Panc1 (cell line): Measurements from ENCODE around the gene THAP3. TPM values are rescaled to one million over a fixed set of nuclear protein-coding genes. Genes with fewer than 3 reads are reported as not detected.
A peak's percentile ranks its signal among the peaks of the same experiment; 100 is the strongest.

ENCODE experiments used
- ATAC-seq: fragments of 200-7000 bp; cut with Tn5 transposase; 2 replicates; pipeline ENCODE4 v1.9.1; 2020; ENCODE audit warnings: mild to moderate bottlenecking, moderate library complexity
- BruUV-seq: library from RNA; stranded (reverse); fragments of 400-500 nt; replicated peaks from 2 replicates; lab custom pipeline; 2021; lab: Mats Ljungman, UMichigan
- CTCF ChIA-PET: fragments of 300-600 bp; sonication (Branson Sonifier 250); formaldehyde crosslinking; loops from one replicate; lab custom pipeline; 2022; ENCODE audit warnings: antibody characterized with exemption; lab: Charles Lee
- POLR2A ChIA-PET: fragments of 300-600 bp; sonication (Branson Sonifier 250); formaldehyde crosslinking; loops from one replicate; lab custom pipeline; 2022; ENCODE audit warnings: antibody characterized with exemption; lab: Charles Lee
- DNase-seq: peaks from one replicate; pipeline ENCODE4 v3.0.0-alpha.2; 2010; ENCODE audit warnings: low read depth, low spot score
- H3K27ac ChIP-seq: 2 replicates; pipeline ENCODE4 v1.5.1; 2011; ENCODE audit warnings: mild to moderate bottlenecking, low read length, inconsistent platforms
- H3K27me3 ChIP-seq: fragments of 200-500 bp; sonication (Bioruptor generic); 2 replicates; pipeline ENCODE4 v1.6.0; 2014; ENCODE audit warnings: low read length, inconsistent platforms; ENCODE audit not compliant: control insufficient read depth, insufficient read depth
- H3K36me3 ChIP-seq: fragments of 200-500 bp; sonication (Bioruptor generic); 2 replicates; pipeline ENCODE4 v1.5.1; 2014; ENCODE audit warnings: inconsistent platforms, mild to moderate bottlenecking, low read length, moderate library complexity; ENCODE audit not compliant: control insufficient read depth, insufficient read depth
- H3K4me1 ChIP-seq: 2 replicates; pipeline ENCODE4 v1.5.1; 2011; ENCODE audit warnings: inconsistent platforms, mild to moderate bottlenecking, low read length, moderate library complexity; ENCODE audit not compliant: control insufficient read depth, insufficient read depth
- H3K4me3 ChIP-seq, 2 experiments: 2 replicates each; pipeline ENCODE4 v1.5.1; 2011 to 2012; ENCODE audit warnings: low read depth in 2 of 2, low read length in 2 of 2, mild to moderate bottlenecking in 2 of 2, inconsistent platforms in 1 of 2, moderate library complexity in 1 of 2
- H3K9me3 ChIP-seq: fragments of 200-500 bp; sonication (Bioruptor generic); 2 replicates; pipeline ENCODE4 v1.5.1; 2014; ENCODE audit warnings: low read depth, mild to moderate bottlenecking, inconsistent platforms, low read length, moderate library complexity; ENCODE audit not compliant: control insufficient read depth, insufficient read depth
- POLR2AphosphoS5 ChIP-seq: IDR thresholded peaks from 2 replicates; pipeline ENCODE4 v1.6.1; 2012; ENCODE audit warnings: mild to moderate bottlenecking, low read depth, low read length, moderate library complexity
- REST ChIP-seq, 2 experiments: IDR thresholded peaks; 2 replicates each; pipeline ENCODE4 v1.6.1; 2011 to 2012; ENCODE audit warnings: low read depth in 2 of 2, control low read depth in 1 of 2, low read length in 1 of 2, mild to moderate bottlenecking in 1 of 2, moderate library complexity in 1 of 2; ENCODE audit not compliant: insufficient read depth in 1 of 2
- SIN3A ChIP-seq: IDR thresholded peaks from 2 replicates; pipeline ENCODE4 v1.6.1; 2012; ENCODE audit warnings: low read depth, mild to moderate bottlenecking, low read length, moderate library complexity, borderline replicate concordance; ENCODE audit not compliant: insufficient read depth
- TCF7L2 ChIP-seq: IDR thresholded peaks from 2 replicates; pipeline ENCODE4 v1.6.1; 2011; ENCODE audit warnings: mild to moderate bottlenecking, low read depth, low read length, inconsistent platforms
- in situ Hi-C: cut with HindIII; loops from 2 replicates; pipeline ENCODE4 v1.10.0; 2016; ENCODE audit warnings: low sequenced_read_pairs, low pct_unique_long_range_greater_than_20kb
- intact Hi-C: fragments of 100-400 bp; cut with micrococcal nuclease; formaldehyde crosslinking; loops from one replicate; pipeline ENCODE4 v1.10.0; 2022; ENCODE audit not compliant: unreplicated experiment
- total RNA-seq: library from RNA; stranded (reverse); gene quantifications from one replicate; pipeline ENCODE4 v1.2.1, GENCODE V29; 2021; ENCODE audit not compliant: unreplicated experiment
- TF ChIP-seq, protein P1 (sequence below): fragments of 450-650 bp; IDR thresholded peaks from 2 replicates; pipeline ENCODE4 v1.5.1; 2017; ENCODE audit warnings: mild to moderate bottlenecking

THAP3 gene
- total RNA-seq, 1 experiment from 2014 or later, result 24.9 TPM

- no peak overlapping the region for H3K27ac ChIP-seq
- no peaks in the 10 kb centered on the region for H3K4me1 ChIP-seq
- no TSS peak for BruUV-seq
- TF ChIP-seq TCF7L2, result no peak
- TF ChIP-seq POLR2AphosphoS5, result no peak; the same call in 1 of the 2 replicates
- TF ChIP-seq SIN3A, result no peak
- TF ChIP-seq REST (IDR thresholded peaks at IDR 0.05; ENCODE audit: insufficient read depth in 1 of 2, low read depth in 2 of 2, low read length in 1 of 2), result no peak
- TF ChIP-seq, protein P1, sequence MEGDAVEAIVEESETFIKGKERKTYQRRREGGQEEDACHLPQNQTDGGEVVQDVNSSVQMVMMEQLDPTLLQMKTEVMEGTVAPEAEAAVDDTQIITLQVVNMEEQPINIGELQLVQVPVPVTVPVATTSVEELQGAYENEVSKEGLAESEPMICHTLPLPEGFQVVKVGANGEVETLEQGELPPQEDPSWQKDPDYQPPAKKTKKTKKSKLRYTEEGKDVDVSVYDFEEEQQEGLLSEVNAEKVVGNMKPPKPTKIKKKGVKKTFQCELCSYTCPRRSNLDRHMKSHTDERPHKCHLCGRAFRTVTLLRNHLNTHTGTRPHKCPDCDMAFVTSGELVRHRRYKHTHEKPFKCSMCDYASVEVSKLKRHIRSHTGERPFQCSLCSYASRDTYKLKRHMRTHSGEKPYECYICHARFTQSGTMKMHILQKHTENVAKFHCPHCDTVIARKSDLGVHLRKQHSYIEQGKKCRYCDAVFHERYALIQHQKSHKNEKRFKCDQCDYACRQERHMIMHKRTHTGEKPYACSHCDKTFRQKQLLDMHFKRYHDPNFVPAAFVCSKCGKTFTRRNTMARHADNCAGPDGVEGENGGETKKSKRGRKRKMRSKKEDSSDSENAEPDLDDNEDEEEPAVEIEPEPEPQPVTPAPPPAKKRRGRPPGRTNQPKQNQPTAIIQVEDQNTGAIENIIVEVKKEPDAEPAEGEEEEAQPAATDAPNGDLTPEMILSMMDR, result no peak
- H3K27me3 ChIP-seq, result no peaks in the 10 kb centered on the region
- H3K9me3 ChIP-seq, result no peaks in the 10 kb centered on the region
- DNase-seq (no peak), ATAC-seq (peak; percentile 5; the same call in 1 of the 2 replicates)
- CTCF ChIA-PET, result no interaction called here
- intact Hi-C loops (no loop called here), in situ Hi-C loops (no loop called here)
- peaks cover 2% of the 10 kb centered on the region; the same call in 1 of the 2 replicates for H3K36me3 ChIP-seq
- no peak overlapping the region for H3K4me3 ChIP-seq
- POLR2A ChIA-PET, result interaction anchor here (0.7 kb wide), 1 partner anchor 34 kb away, joined by 3 read pairs; the partner anchor contains the start of gene TAS1R1
These were observed 35.7 kb upstream of the THAP3 start for GRCh38 chr1:6588893-6589520.

GRCh38 chr1:6590046-6590445, 34.6 kb upstream of the THAP3 start:
- Histone ChIP-seq H3K27ac (no peak overlapping the region), H3K4me3 (no peak overlapping the region), H3K36me3 (peaks cover 2% of the 10 kb centered on the region; the same call in 1 of the 2 replicates), H3K27me3 (no peaks in the 10 kb centered on the region), H3K9me3 (no peaks in the 10 kb centered on the region), H3K4me1 (no peaks in the 10 kb centered on the region)
- POLR2A ChIA-PET, result no interaction called here
- BruUV-seq, result no TSS peak
- in situ Hi-C loops, result no loop called here
- intact Hi-C loops, result no loop called here
- TF ChIP-seq SIN3A (no peak), TCF7L2 (no peak), REST (IDR thresholded peaks at IDR 0.05; ENCODE audit: insufficient read depth in 1 of 2, low read depth in 2 of 2, low read length in 1 of 2) (no peak)
- TF ChIP-seq, protein P1, result no peak
- CTCF ChIA-PET, result no interaction called here
- ATAC-seq (no peak), DNase-seq (no peak)
